Neuronal stem cell (in vitro differentiated cells): ENCODE data around the gene MEN1.

ENCODE experiments used
- DNase-seq: peaks from one replicate; pipeline ENCODE4 v3.0.0-alpha.2; 2013; ENCODE audit warnings: low spot score
- H2AFZ ChIP-seq: one replicate; pipeline ENCODE4 v1.6.1; 2013; ENCODE audit warnings: mild to moderate bottlenecking, low read length, inconsistent platforms
- H2AK5ac ChIP-seq: 2 replicates; pipeline ENCODE4 v1.6.1; 2013; ENCODE audit warnings: low read depth, mild to moderate bottlenecking, inconsistent platforms, low read length, moderate library complexity, mixed read lengths
- H2BK120ac ChIP-seq: 2 replicates; pipeline ENCODE4 v1.6.1; 2013; ENCODE audit warnings: low read depth, mild to moderate bottlenecking, inconsistent platforms, low read length, moderate library complexity, mixed read lengths
- H2BK12ac ChIP-seq: one replicate; pipeline ENCODE4 v1.6.1; 2013; ENCODE audit warnings: low read length, inconsistent platforms
- H2BK15ac ChIP-seq: 2 replicates; pipeline ENCODE4 v1.6.1; 2013; ENCODE audit warnings: mild to moderate bottlenecking, low read length, inconsistent platforms, mixed read lengths
- H2BK5ac ChIP-seq: one replicate; pipeline ENCODE4 v1.6.1; 2013; ENCODE audit warnings: inconsistent platforms, mild to moderate bottlenecking, low read length, moderate library complexity
- H3K14ac ChIP-seq: one replicate; pipeline ENCODE4 v1.6.1; 2013; ENCODE audit warnings: low read length, inconsistent platforms
- H3K18ac ChIP-seq: 2 replicates; pipeline ENCODE4 v1.6.1; 2013; ENCODE audit warnings: low read length, inconsistent platforms
- H3K23ac ChIP-seq: 2 replicates; pipeline ENCODE4 v1.6.1; 2013; ENCODE audit warnings: low read depth, mild to moderate bottlenecking, mixed read lengths, low read length, inconsistent platforms; ENCODE audit not compliant: poor library complexity
- H3K27ac ChIP-seq: replicated peaks from 3 replicates; pipeline ENCODE4 v1.5.1; 2013; ENCODE audit warnings: low read length, inconsistent platforms
- H3K27me3 ChIP-seq, 3 experiments: 2 replicates each; pipeline ENCODE4 v1.6.1; 2013; ENCODE audit warnings: low read length in 3 of 3, mild to moderate bottlenecking in 2 of 3, inconsistent platforms in 1 of 3, low read depth in 1 of 3, mixed read lengths in 1 of 3, moderate library complexity in 1 of 3; ENCODE audit not compliant: control insufficient read depth in 3 of 3, insufficient read depth in 3 of 3
- H3K36me3 ChIP-seq, 2 donors: replicated peaks in 1 of 2; 2 replicates each; pipeline ENCODE4 v1.6.1; 2013; ENCODE audit warnings: low read length in 2 of 2; ENCODE audit not compliant: control insufficient read depth in 2 of 2, insufficient read depth in 2 of 2
- H3K4ac ChIP-seq: 2 replicates; pipeline ENCODE4 v1.6.1; 2013; ENCODE audit warnings: inconsistent platforms, mild to moderate bottlenecking, low read length, moderate library complexity
- H3K4me1 ChIP-seq, 2 donors: 1 replicate in 1 of 2; 2 replicates in 1 of 2; pipeline ENCODE4 v1.6.1; 2013; ENCODE audit warnings: low read length in 2 of 2, low read depth in 1 of 2; ENCODE audit not compliant: control insufficient read depth in 2 of 2, insufficient read depth in 1 of 2
- H3K4me2 ChIP-seq: one replicate; pipeline ENCODE4 v1.6.1; 2013; ENCODE audit warnings: mild to moderate bottlenecking, low read length, inconsistent platforms; ENCODE audit not compliant: insufficient read depth, poor library complexity, severe bottlenecking
- H3K4me3 ChIP-seq, 2 donors: 2 replicates each; pipeline ENCODE4 v1.5.1; 2013; ENCODE audit warnings: low read length in 2 of 2, mild to moderate bottlenecking in 2 of 2, inconsistent platforms in 1 of 2, moderate library complexity in 1 of 2
- H3K79me1 ChIP-seq: one replicate; pipeline ENCODE4 v1.6.1; 2013; ENCODE audit warnings: low read depth, mild to moderate bottlenecking, inconsistent platforms, low read length, moderate library complexity
- H3K9ac ChIP-seq: one replicate; pipeline ENCODE4 v1.6.1; 2013; ENCODE audit warnings: mild to moderate bottlenecking, low read depth, low read length, inconsistent platforms; ENCODE audit not compliant: poor library complexity
- H3K9me3 ChIP-seq, 2 donors: replicated peaks in 1 of 2; 2 replicates each; pipeline versions ENCODE3 to v1.6.1; 2013; ENCODE audit warnings: low read length in 2 of 2, mild to moderate bottlenecking in 2 of 2, inconsistent platforms in 1 of 2, low read depth in 1 of 2, mixed read lengths in 1 of 2, moderate library complexity in 1 of 2; ENCODE audit not compliant: control insufficient read depth in 2 of 2, insufficient read depth in 1 of 2
- H4K8ac ChIP-seq: one replicate; pipeline ENCODE4 v1.6.1; 2013; ENCODE audit warnings: low read depth, mild to moderate bottlenecking, inconsistent platforms, low read length, moderate library complexity
- H4K91ac ChIP-seq: one replicate; pipeline ENCODE4 v1.6.1; 2013; ENCODE audit warnings: low read length, low read depth, mild to moderate bottlenecking, inconsistent platforms; ENCODE audit not compliant: poor library complexity
- WGBS, 2 donors: extraction: QIAGEN DNeasy Blood & Tissue Kit; methylation state at CpG; one replicate each; pipeline ENCODE4 v1.1.7; 2013; ENCODE audit warnings: missing lambda C conversion rate in 2 of 2, mixed read lengths in 1 of 2; ENCODE audit not compliant: insufficient read length in 2 of 2, insufficient replicate concordance in 1 of 2; ENCODE audit errors: extremely low coverage in 2 of 2; 5-methylcytosine and 5-hydroxymethylcytosine counted together

Gene MEN1

GRCh38 chr11:64765291-64765850, 45.0 kb downstream of the MEN1 start:
- no peak overlapping the region for H3K9ac ChIP-seq
- H3K36me3 ChIP-seq, result peaks cover 63 to 83% of the 10 kb centered on the region in 2 donors
- no peak overlapping the region for H2BK5ac ChIP-seq
- no peak for DNase-seq
- no peak overlapping the region for H3K27ac ChIP-seq
- no peak overlapping the region for H2AK5ac ChIP-seq
- H3K4ac ChIP-seq, result no peak overlapping the region
- no peak overlapping the region for H4K91ac ChIP-seq
- H3K18ac ChIP-seq, result no peak overlapping the region
- no peak overlapping the region for H2BK12ac ChIP-seq
- no peak overlapping the region for H2AFZ ChIP-seq
- H2BK15ac ChIP-seq, result no peak overlapping the region
- no peak overlapping the region for H3K4me3 ChIP-seq
- no peak overlapping the region for H3K14ac ChIP-seq
- no peak overlapping the region for H4K8ac ChIP-seq
- peaks cover 14% of the 10 kb centered on the region for H3K79me1 ChIP-seq
- no peaks in the 10 kb centered on the region for H3K27me3 ChIP-seq
- no peak overlapping the region for H2BK120ac ChIP-seq
- no peaks in the 10 kb centered on the region for H3K9me3 ChIP-seq
- no peak overlapping the region for H3K23ac ChIP-seq
- H3K4me1 ChIP-seq, result peaks cover 32 to 39% of the 10 kb centered on the region in 2 donors
- H3K4me2 ChIP-seq, result no peak overlapping the region
- WGBS, 2 donors, result no CpG with 5 or more reads among the region's 30 CpGs

GRCh38 chr11:64764753-64765152, 45.6 kb downstream of the MEN1 start:
- Histone ChIP-seq H2BK12ac (no peak overlapping the region), H2BK5ac (no peak overlapping the region), H2AK5ac (no peak overlapping the region), H3K79me1 (peaks cover 14% of the 10 kb centered on the region), H2BK120ac (no peak overlapping the region), H3K27me3 (no peaks in the 10 kb centered on the region), H2BK15ac (no peak overlapping the region), H3K4me1 (peaks cover 37 to 45% of the 10 kb centered on the region in 2 donors), H3K4me2 (no peak overlapping the region), H3K18ac (no peak overlapping the region), H3K23ac (no peak overlapping the region), H2AFZ (no peak overlapping the region), H3K4ac (no peak overlapping the region), H3K14ac (no peak overlapping the region), H3K9ac (no peak overlapping the region), H3K27ac (no peak overlapping the region), H4K91ac (no peak overlapping the region), H3K9me3 (no peaks in the 10 kb centered on the region), H3K36me3 (peaks cover 57 to 77% of the 10 kb centered on the region in 2 donors), H3K4me3 (no peak overlapping the region), H4K8ac (no peak overlapping the region)
- no peak for DNase-seq
- WGBS, 2 donors, result no CpG with 5 or more reads among the region's 8 CpGs

- Histone ChIP-seq H3K14ac (no peak overlapping the region), H3K4ac (no peak overlapping the region), H3K9me3 (no peaks in the 10 kb centered on the region), H3K27me3 (no peaks in the 10 kb centered on the region), H3K36me3 (peaks cover 51 to 70% of the 10 kb centered on the region in 2 donors), H3K9ac (no peak overlapping the region), H2BK12ac (no peak overlapping the region), H3K23ac (no peak overlapping the region), H3K79me1 (peaks cover 14% of the 10 kb centered on the region), H4K91ac (no peak overlapping the region), H3K4me3 (no peak overlapping the region), H2BK120ac (no peak overlapping the region), H2AK5ac (no peak overlapping the region), H3K4me1 (peaks cover 43 to 52% of the 10 kb centered on the region in 2 donors), H3K18ac (no peak overlapping the region), H3K4me2 (no peak overlapping the region), H4K8ac (no peak overlapping the region), H3K27ac (peak overlapping the region; percentile 34), H2BK15ac (no peak overlapping the region), H2AFZ (no peak overlapping the region), H2BK5ac (no peak overlapping the region)
- no CpG with 5 or more reads among the region's 11 CpGs for WGBS, 2 donors
- no peak for DNase-seq
Measured at GRCh38 chr11:64764040-64764611, 46.2 kb downstream of the MEN1 start.

DNA sequence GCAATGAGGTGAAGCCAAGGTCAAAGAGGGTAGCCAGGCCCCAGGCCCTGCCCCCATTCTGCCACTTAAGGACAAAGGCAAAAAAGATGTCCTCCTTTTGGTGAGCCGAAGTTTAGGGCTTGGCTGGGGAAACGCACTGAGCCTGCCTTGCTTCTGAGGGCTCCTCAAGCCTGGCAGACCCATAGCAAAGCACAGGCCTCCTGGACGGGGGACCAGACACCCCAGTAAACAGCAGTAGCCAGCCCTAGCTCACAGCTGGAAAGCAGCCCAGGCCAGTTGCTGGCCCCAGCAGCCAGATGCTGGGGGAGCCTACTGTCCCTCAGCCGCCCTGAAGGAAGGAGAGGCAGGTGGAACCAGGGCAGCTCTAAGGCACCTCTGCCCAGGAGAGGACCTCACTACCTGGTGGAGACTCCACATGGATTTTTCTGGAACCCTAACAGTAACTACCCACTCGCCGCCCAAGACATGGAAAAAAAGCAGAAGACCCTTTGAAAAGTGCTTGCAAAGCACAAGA, 46.8 kb downstream of the MEN1 start:
- Histone ChIP-seq H3K4me3 (no peak overlapping the region), H2BK15ac (no peak overlapping the region), H3K27me3 (no peaks in the 10 kb centered on the region), H3K9me3 (no peaks in the 10 kb centered on the region), H3K4me2 (no peak overlapping the region), H2AK5ac (no peak overlapping the region), H3K23ac (peak overlapping the region; percentile 32), H3K27ac (peak overlapping the region; percentile 49), H3K4me1 (peaks cover 45 to 56% of the 10 kb centered on the region in 2 donors), H4K8ac (no peak overlapping the region), H3K36me3 (peaks cover 45 to 65% of the 10 kb centered on the region in 2 donors), H4K91ac (no peak overlapping the region), H3K18ac (peak overlapping the region; percentile 11), H2BK12ac (no peak overlapping the region), H3K79me1 (peaks cover 14% of the 10 kb centered on the region), H2AFZ (no peak overlapping the region), H3K4ac (no peak overlapping the region), H3K9ac (peak overlapping the region; percentile 35), H3K14ac (no peak overlapping the region), H2BK120ac (no peak overlapping the region), H2BK5ac (no peak overlapping the region)
- no CpG with 5 or more reads among the region's 6 CpGs for WGBS, 2 donors
- no peak for DNase-seq
